ENCODE measurements around the gene KLHL29. TPM values are rescaled to one million over a fixed set of nuclear protein-coding genes. Genes with fewer than 3 reads are reported as not detected.

The KLHL29 gene
- total and polyA plus RNA-seq, 10 of the 15 experiments (the other 5 are each of a cell fraction or from before 2014, with no cell fraction given): 1.4 to 19.5 (median 6.1) TPM

- H2AFZ ChIP-seq (ENCODE audit: control insufficient read depth, low read depth, low read length): no peak overlapping the region
- no peaks in the 10 kb centered on the region for H3K9me3 ChIP-seq (replicated peaks; ENCODE audit: control insufficient read depth, insufficient read depth, low read length)
- CTCF ChIA-PET: no interaction called here
- H3K27me3 ChIP-seq (replicated peaks in 1 of 2; ENCODE audit: control insufficient read depth in 2 of 2, insufficient read depth in 2 of 2, low read length in 1 of 2): no peaks in the 10 kb centered on the region
- no peak overlapping the region for H3K9ac ChIP-seq (ENCODE audit: control insufficient read depth, insufficient read depth, low read length)
- FAIRE-seq (no peak), DNase-seq (ENCODE audit: low read depth, low spot score) (no peak), ATAC-seq (no peak)
- H3K4me3 ChIP-seq: no peak overlapping the region
- in situ Hi-C loops (cut with MboI): no loop called here
- RAD21 ChIA-PET (ENCODE audit: unreplicated experiment): no interaction called here
- no peak overlapping the region for H3K27ac ChIP-seq (ENCODE audit: control insufficient read depth, insufficient read depth)
- POLR2A ChIA-PET: no interaction called here
- intact Hi-C loops (cut with micrococcal nuclease; ENCODE audit: unreplicated experiment): no loop called here
- no peak for TF ChIP-seq CBX3 (IDR thresholded peaks at IDR 0.05; ENCODE audit: borderline replicate concordance, low read depth)
- TF ChIP-seq ZBTB11 (CRISPR knock-in tag; IDR thresholded peaks at IDR 0.05): no peak
- no peak for TF ChIP-seq IKZF1 (conservative IDR thresholded peaks at IDR 0.05)
- TF ChIP-seq LARP7 (IDR thresholded peaks at IDR 0.05): no peak
- SMC1A ChIA-PET (ENCODE audit: uncharacterized antibody, unreplicated experiment): interaction anchor here (0.6 kb wide), 2 partner anchors 14 to 140 kb away, joined by 3 read pairs; no protein-coding TSS in a partner anchor
- no peak overlapping the region for H3K4me2 ChIP-seq (ENCODE audit: control insufficient read depth, insufficient read depth)
- no peaks in the 10 kb centered on the region for H4K20me1 ChIP-seq (ENCODE audit: control insufficient read depth, insufficient read depth)
- no peaks in the 10 kb centered on the region; a peak in 1 of 4 replicates for H3K36me3 ChIP-seq (ENCODE audit: control insufficient read depth in 2 of 2, insufficient read depth in 2 of 2, low read length in 1 of 2)
- no TSS peak for BruUV-seq (replicated peaks)
- WGBS (ENCODE audit: insufficient coverage, insufficient replicate concordance, low lambda C conversion rate, missing lambda C conversion rate): 91% methylated on average over 5 of the region's 5 CpGs
- no peaks in the 10 kb centered on the region for H3K79me2 ChIP-seq (ENCODE audit: control insufficient read depth, insufficient read depth, low read length)
- H3K4me1 ChIP-seq (ENCODE audit: control insufficient read depth, insufficient read depth, low read length): no peaks in the 10 kb centered on the region
Measured at GRCh38 chr2:23579674-23580073, 194.7 kb downstream of the KLHL29 start.

GRCh38 chr2:23583467-23583866, 198.5 kb downstream of the KLHL29 start:
- Histone ChIP-seq H3K27me3 (replicated peaks in 1 of 2; ENCODE audit: control insufficient read depth in 2 of 2, insufficient read depth in 2 of 2, low read length in 1 of 2) (no peaks in the 10 kb centered on the region), H3K27ac (ENCODE audit: control insufficient read depth, insufficient read depth) (no peak overlapping the region), H3K4me1 (ENCODE audit: control insufficient read depth, insufficient read depth, low read length) (no peaks in the 10 kb centered on the region), H3K9ac (ENCODE audit: control insufficient read depth, insufficient read depth, low read length) (no peak overlapping the region), H3K9me3 (replicated peaks; ENCODE audit: control insufficient read depth, insufficient read depth, low read length) (no peaks in the 10 kb centered on the region), H3K4me3 (no peak overlapping the region), H3K36me3 (ENCODE audit: control insufficient read depth in 2 of 2, insufficient read depth in 2 of 2, low read length in 1 of 2) (no peaks in the 10 kb centered on the region; a peak in 1 of 4 replicates), H3K79me2 (ENCODE audit: control insufficient read depth, insufficient read depth, low read length) (no peaks in the 10 kb centered on the region), H4K20me1 (ENCODE audit: control insufficient read depth, insufficient read depth) (no peaks in the 10 kb centered on the region), H3K4me2 (ENCODE audit: control insufficient read depth, insufficient read depth) (no peak overlapping the region), H2AFZ (ENCODE audit: control insufficient read depth, low read depth, low read length) (no peak overlapping the region)
- ATAC-seq: no peak
- FAIRE-seq: no peak
- RAD21 ChIA-PET (ENCODE audit: unreplicated experiment): no interaction called here
- intact Hi-C loops (cut with micrococcal nuclease; ENCODE audit: unreplicated experiment) (no loop called here), in situ Hi-C loops (cut with MboI) (no loop called here)
- POLR2A ChIA-PET: no interaction called here
- no TSS peak for BruUV-seq (replicated peaks)
- 79% methylated on average over 8 of the region's 8 CpGs for WGBS (ENCODE audit: insufficient coverage, insufficient replicate concordance, low lambda C conversion rate, missing lambda C conversion rate)
- no peak for DNase-seq (ENCODE audit: low read depth, low spot score)
- SMC1A ChIA-PET (ENCODE audit: uncharacterized antibody, unreplicated experiment): no interaction called here
- CTCF ChIA-PET: interaction anchor here (0.9 kb wide), 1 partner anchor 17 kb away, joined by 3 read pairs; no protein-coding TSS in a partner anchor
- TF ChIP-seq FOXK2 (IDR thresholded peaks at IDR 0.05) (no peak), ZBTB40 (IDR thresholded peaks at IDR 0.05; ENCODE audit: borderline replicate concordance) (no peak), JUND (IDR thresholded peaks at IDR 0.05; ENCODE audit: low read depth, low read length) (no peak), EED (IDR thresholded peaks at IDR 0.05; ENCODE audit: low read depth) (no peak), SIN3A (IDR thresholded peaks at IDR 0.05; ENCODE audit: low read depth, low read length) (no peak), RELA (IDR thresholded peaks at IDR 0.05; ENCODE audit: borderline replicate concordance, partially characterized antibody) (no peak), NBN (IDR thresholded peaks at IDR 0.05) (no peak), MEF2A (IDR thresholded peaks at IDR 0.05; ENCODE audit: insufficient read depth, low read depth, low read length) (no peak)
